ENCODE results near the gene SLC6A13.
"Not testable (repeated sequence)": the region's sequence is repeated elsewhere in the genome, so short reads cannot be mapped to it uniquely, and the experiment has no call there.

Gene SLC6A13

DNA sequence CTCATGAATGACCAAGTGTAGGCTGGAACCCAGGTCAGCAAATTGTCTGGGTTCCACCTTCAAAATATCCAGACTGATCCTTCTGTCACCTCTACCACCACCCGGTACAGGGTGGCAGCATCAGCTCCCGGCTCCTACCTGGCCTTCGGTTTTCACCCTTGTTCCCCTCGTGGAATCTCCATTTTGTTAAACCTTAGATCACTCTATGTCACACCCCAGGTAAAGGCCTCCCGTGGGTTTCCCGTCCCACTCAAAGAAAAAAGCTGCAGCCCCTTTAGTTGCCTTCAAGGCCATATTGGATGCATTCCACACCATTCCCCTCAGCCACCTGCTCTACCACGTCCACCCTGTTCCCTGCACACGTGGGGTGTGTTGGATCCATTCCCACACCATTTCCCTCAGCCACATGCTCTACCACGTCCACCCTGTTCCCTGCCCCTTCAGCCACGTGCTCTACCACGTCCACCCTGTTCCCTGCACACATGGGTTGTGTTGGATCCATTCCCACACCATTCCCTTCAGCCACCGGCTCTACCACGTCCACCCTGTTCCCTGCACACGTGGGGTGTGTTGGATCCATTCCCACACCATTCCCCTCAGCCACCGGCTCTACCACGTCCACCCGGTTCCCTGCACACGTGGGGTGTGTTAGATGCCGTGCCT is 23.8 kb downstream of the SLC6A13 start:
- Histone ChIP-seq H3K36me3 (ENCODE audit: control insufficient read depth, insufficient read depth, low read length) (no peaks in the 10 kb centered on the region), H3K27me3 (ENCODE audit: control insufficient read depth, insufficient read depth, low read length) (no peaks in the 10 kb centered on the region), H3K27ac (ENCODE audit: low read depth, low read length) (no peak overlapping the region), H3K4me3 (ENCODE audit: low read length) (no peak overlapping the region), H3K4me1 (ENCODE audit: control insufficient read depth, insufficient read depth, low read length) (no peaks in the 10 kb centered on the region), H3K9ac (ENCODE audit: low read length) (no peak overlapping the region)

DNA sequence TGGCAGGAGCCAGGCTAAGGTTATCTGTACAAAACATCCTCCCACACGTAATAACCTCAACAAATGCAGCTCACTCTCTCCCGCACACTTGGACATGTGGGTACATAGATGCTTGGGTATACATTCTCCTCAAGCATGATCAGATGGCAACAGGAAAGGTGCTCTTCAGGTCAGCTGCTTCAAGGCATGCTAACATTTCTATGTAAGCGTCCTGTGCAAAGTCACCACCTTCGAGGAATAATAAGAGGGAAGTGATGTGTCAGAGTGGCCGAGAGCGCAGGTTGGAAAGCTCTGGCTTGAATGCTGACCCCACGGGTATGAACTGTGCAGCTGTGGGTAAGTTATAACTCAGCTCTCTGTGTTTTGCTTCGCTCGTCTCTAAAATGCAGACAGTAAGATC is 24.5 kb downstream of the SLC6A13 start:
- H3K4me3 ChIP-seq (ENCODE audit: low read length), result no peak overlapping the region
- no peaks in the 10 kb centered on the region for H3K36me3 ChIP-seq (ENCODE audit: control insufficient read depth, insufficient read depth, low read length)
- H3K27ac ChIP-seq (ENCODE audit: low read depth, low read length), result no peak overlapping the region
- H3K27me3 ChIP-seq (ENCODE audit: control insufficient read depth, insufficient read depth, low read length), result no peaks in the 10 kb centered on the region
- H3K9ac ChIP-seq (ENCODE audit: low read length), result no peak overlapping the region
- H3K4me1 ChIP-seq (ENCODE audit: control insufficient read depth, insufficient read depth, low read length), result no peaks in the 10 kb centered on the region

DNA sequence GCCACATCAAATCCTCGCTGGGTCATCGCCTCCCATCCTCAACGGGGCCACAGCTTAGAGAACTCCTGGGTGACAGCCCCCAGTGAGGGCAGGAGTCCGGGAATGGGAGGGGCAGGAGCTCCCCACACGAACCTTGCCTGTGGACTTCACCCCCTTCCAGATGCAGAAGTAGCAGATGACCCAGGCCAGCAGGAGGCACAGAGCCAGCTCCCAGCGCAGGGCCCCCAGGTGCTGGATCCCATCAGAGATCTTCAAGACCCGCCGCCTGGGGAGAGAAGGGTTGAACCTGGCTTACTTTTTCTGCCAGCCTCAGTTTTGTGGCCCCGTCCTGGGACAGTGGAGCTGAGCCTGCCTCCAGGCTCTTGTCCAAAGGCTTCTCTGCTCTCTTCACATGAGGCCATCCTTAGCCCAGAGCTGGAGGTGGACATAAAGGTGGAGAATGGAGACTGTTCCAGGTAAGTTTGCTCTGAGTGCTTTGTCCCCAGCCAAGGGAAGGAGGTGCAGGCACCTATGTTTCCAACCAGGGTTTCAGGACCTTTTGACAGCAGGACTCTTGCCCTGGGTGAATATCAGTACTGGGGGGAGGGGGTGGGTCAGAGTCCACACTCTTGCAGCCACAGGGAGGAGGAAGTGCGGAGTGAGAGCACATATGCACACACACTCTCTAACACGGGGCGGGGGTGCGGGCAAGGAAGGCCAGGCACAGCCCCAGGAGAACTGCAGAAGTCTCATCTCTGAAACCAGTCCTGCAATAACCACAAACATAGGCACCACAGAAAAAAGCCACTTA is 25.4 kb downstream of the SLC6A13 start:
- H3K27ac ChIP-seq (ENCODE audit: low read depth, low read length), result no peak overlapping the region
- no peak overlapping the region for H3K4me3 ChIP-seq (ENCODE audit: low read length)
- H3K4me1 ChIP-seq (ENCODE audit: control insufficient read depth, insufficient read depth, low read length), result no peaks in the 10 kb centered on the region
- no peak overlapping the region for H3K9ac ChIP-seq (ENCODE audit: low read length)
- H3K36me3 ChIP-seq (ENCODE audit: control insufficient read depth, insufficient read depth, low read length), result no peaks in the 10 kb centered on the region
- no peaks in the 10 kb centered on the region for H3K27me3 ChIP-seq (ENCODE audit: control insufficient read depth, insufficient read depth, low read length)

DNA sequence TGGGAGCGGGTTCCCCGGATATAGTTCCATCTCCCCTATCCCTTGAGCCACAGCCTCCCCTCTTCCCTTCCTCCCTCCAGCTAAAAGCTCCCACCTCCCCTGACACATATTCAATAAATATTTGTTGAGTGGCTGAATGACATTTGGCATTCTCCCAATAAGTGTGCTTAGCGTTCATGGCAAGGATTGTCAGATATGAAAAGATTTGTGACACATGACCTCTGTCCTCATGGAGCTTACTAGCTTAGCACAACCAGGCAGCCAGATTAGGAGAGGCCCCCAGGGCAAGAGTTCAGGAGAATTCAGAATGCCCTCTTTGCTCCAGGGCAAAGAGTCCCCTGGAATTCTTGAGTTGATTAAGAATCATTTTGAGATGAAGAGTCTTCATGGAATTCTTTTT is 26.2 kb downstream of the SLC6A13 start:
- no peak overlapping the region for H3K4me3 ChIP-seq (ENCODE audit: low read length)
- no peaks in the 10 kb centered on the region for H3K27me3 ChIP-seq (ENCODE audit: control insufficient read depth, insufficient read depth, low read length)
- no peak overlapping the region for H3K9ac ChIP-seq (ENCODE audit: low read length)
- H3K4me1 ChIP-seq (ENCODE audit: control insufficient read depth, insufficient read depth, low read length), result no peaks in the 10 kb centered on the region
- no peak overlapping the region for H3K27ac ChIP-seq (ENCODE audit: low read depth, low read length)
- H3K36me3 ChIP-seq (ENCODE audit: control insufficient read depth, insufficient read depth, low read length), result no peaks in the 10 kb centered on the region

- H3K27me3 ChIP-seq (ENCODE audit: control insufficient read depth, insufficient read depth, low read length); H3K36me3 ChIP-seq (ENCODE audit: control insufficient read depth, insufficient read depth, low read length); H3K9ac ChIP-seq (ENCODE audit: low read length); H3K4me3 ChIP-seq (ENCODE audit: low read length); H3K27ac ChIP-seq (ENCODE audit: low read depth, low read length); H3K4me1 ChIP-seq (ENCODE audit: control insufficient read depth, insufficient read depth, low read length): not testable (repeated sequence)
Measured at GRCh38 chr12:235967-236366, 26.7 kb downstream of the SLC6A13 start.

DNA sequence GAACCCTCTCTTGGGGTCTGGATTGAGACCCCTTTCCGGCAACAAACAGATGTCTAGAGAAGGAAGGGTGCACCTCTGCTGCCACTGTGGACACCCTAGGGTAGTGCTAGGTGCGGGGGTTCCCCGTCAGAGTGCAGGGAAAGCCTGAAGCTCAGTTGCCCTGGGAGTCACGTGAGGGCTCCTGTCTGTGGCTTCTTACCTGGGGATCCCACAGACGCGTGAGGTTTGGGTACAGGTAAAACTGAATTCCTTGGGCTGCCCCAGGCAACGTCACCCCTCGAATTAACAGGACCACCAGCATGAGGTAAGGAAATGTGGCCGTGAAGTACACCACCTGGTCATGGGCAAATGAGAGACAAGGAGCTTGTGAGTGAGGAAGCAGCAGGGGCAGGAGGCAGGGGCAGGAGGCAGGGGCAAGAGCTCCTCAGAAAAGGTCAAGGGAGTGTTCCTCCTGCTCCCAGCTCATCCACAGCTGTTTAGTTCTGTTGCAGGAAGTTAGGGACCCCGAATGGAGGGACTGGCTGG is 27.7 kb downstream of the SLC6A13 start:
- Histone ChIP-seq H3K9ac (ENCODE audit: low read length) (no peak overlapping the region), H3K4me3 (ENCODE audit: low read length) (no peak overlapping the region), H3K27ac (ENCODE audit: low read depth, low read length) (no peak overlapping the region), H3K27me3 (ENCODE audit: control insufficient read depth, insufficient read depth, low read length) (no peaks in the 10 kb centered on the region), H3K36me3 (ENCODE audit: control insufficient read depth, insufficient read depth, low read length) (no peaks in the 10 kb centered on the region), H3K4me1 (ENCODE audit: control insufficient read depth, insufficient read depth, low read length) (no peaks in the 10 kb centered on the region)

GRCh38 chr12:234019-234418 is 28.6 kb downstream of the SLC6A13 start:
- no peaks in the 10 kb centered on the region for H3K36me3 ChIP-seq (ENCODE audit: control insufficient read depth, insufficient read depth, low read length)
- H3K4me3 ChIP-seq (ENCODE audit: low read length), result no peak overlapping the region
- H3K9ac ChIP-seq (ENCODE audit: low read length), result no peak overlapping the region
- H3K27me3 ChIP-seq (ENCODE audit: control insufficient read depth, insufficient read depth, low read length), result no peaks in the 10 kb centered on the region
- H3K4me1 ChIP-seq (ENCODE audit: control insufficient read depth, insufficient read depth, low read length), result no peaks in the 10 kb centered on the region
- no peak overlapping the region for H3K27ac ChIP-seq (ENCODE audit: low read depth, low read length)

GRCh38 chr12:233615-233968 is 29.0 kb downstream of the SLC6A13 start:
- no peak overlapping the region for H3K4me3 ChIP-seq (ENCODE audit: low read length)
- no peaks in the 10 kb centered on the region for H3K27me3 ChIP-seq (ENCODE audit: control insufficient read depth, insufficient read depth, low read length)
- H3K27ac ChIP-seq (ENCODE audit: low read depth, low read length), result no peak overlapping the region
- H3K36me3 ChIP-seq (ENCODE audit: control insufficient read depth, insufficient read depth, low read length), result no peaks in the 10 kb centered on the region
- H3K4me1 ChIP-seq (ENCODE audit: control insufficient read depth, insufficient read depth, low read length), result no peaks in the 10 kb centered on the region
- H3K9ac ChIP-seq (ENCODE audit: low read length), result no peak overlapping the region

DNA sequence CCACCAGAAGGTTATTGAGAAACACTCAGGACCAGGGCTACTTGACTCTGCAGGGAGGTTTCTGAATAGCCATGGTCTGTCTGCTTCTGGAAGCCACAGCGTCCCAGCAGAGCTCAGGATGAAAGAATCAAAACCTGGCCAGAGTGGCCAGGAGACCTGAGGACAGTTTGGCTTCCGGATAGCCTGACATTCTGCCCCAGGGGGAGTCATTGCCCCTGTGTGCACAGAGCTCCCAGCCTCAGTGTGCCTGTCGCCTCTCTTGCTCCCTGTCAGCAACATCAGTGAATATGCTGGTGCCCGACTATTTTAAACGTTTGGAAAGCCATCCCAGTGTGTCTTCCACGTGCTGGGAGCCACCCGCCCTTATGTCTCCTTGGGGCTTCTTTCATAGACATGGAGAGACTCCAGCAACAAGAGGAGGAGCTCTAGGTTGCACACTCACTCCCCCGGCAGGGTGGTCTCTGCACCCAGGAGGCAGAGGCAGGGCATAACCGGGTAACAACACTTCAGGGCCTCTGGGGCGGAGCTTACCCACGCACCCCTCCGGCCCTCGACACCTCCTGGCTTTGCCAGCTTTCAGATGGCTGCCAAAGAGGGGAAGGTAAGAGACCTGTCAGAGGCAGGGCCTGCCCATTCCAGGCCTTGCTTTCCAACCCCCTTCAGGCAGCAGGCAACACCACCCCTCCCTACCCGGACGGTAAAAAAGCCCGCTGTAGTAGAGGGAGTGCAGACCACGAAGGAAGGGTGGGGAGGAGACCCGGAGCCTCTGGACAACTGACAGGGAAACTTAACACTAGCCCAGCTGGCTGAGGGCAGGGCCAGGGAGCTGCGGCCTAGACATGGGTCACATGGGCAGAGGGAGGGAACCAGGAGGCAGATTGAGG is 29.7 kb downstream of the SLC6A13 start:
- H3K36me3 ChIP-seq (ENCODE audit: control insufficient read depth, insufficient read depth, low read length), result no peaks in the 10 kb centered on the region
- no peak overlapping the region for H3K9ac ChIP-seq (ENCODE audit: low read length)
- no peaks in the 10 kb centered on the region for H3K27me3 ChIP-seq (ENCODE audit: control insufficient read depth, insufficient read depth, low read length)
- no peak overlapping the region for H3K27ac ChIP-seq (ENCODE audit: low read depth, low read length)
- no peaks in the 10 kb centered on the region for H3K4me1 ChIP-seq (ENCODE audit: control insufficient read depth, insufficient read depth, low read length)
- no peak overlapping the region for H3K4me3 ChIP-seq (ENCODE audit: low read length)

GRCh38 chr12:230925-231671 is 31.5 kb downstream of the SLC6A13 start:
- Histone ChIP-seq H3K9ac (ENCODE audit: low read length) (no peak overlapping the region), H3K36me3 (ENCODE audit: control insufficient read depth, insufficient read depth, low read length) (no peaks in the 10 kb centered on the region), H3K4me3 (ENCODE audit: low read length) (no peak overlapping the region), H3K27ac (ENCODE audit: low read depth, low read length) (no peak overlapping the region), H3K4me1 (ENCODE audit: control insufficient read depth, insufficient read depth, low read length) (no peaks in the 10 kb centered on the region), H3K27me3 (ENCODE audit: control insufficient read depth, insufficient read depth, low read length) (no peaks in the 10 kb centered on the region)

DNA sequence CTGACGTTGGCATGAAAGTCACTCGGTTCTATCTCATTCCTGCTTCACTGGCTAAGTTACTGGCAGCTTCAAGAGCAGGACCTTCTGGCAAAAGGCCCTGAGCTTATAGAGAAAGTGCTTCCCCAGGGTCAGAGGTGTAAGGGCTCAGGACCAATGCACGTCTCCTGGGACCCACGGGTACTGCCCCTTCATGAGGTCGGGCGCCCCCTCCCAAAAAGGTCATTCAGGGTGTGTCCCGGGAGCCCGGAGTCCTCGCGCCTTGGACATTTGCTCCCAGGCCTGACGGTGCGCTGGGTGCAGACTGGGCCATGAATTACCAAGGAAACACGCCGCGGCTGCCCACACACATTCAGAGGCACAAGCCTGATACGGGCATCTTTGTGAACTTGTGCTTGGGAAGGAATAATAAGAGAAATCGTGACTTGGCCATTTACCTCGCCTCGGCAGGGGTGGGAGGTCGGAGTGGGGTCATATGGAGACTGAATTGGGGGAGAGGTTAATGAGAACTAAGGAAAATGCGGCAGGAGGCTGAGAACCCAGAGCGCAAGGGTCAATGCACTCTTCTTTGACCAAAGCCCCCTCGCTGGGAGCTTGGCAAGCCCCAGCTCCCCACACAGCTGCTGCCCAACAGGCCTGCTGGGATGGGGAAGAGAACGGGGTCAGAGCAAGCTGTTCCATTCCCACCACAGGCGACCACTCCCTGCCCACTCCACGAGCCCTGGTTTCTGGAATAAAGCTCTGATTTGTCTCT is 33.0 kb downstream of the SLC6A13 start:
- H3K4me3 ChIP-seq (ENCODE audit: low read length), result no peak overlapping the region
- no peaks in the 10 kb centered on the region for H3K27me3 ChIP-seq (ENCODE audit: control insufficient read depth, insufficient read depth, low read length)
- H3K36me3 ChIP-seq (ENCODE audit: control insufficient read depth, insufficient read depth, low read length), result no peaks in the 10 kb centered on the region
- H3K4me1 ChIP-seq (ENCODE audit: control insufficient read depth, insufficient read depth, low read length), result no peaks in the 10 kb centered on the region
- H3K27ac ChIP-seq (ENCODE audit: low read depth, low read length), result no peak overlapping the region
- no peak overlapping the region for H3K9ac ChIP-seq (ENCODE audit: low read length)
